Adipose tissue (tissue), 3 donors: ENCODE data around the gene FADS1. TPM values are rescaled to one million over a fixed set of nuclear protein-coding genes. Genes with fewer than 3 reads are reported as not detected.
A peak's percentile ranks its signal among the peaks of the same experiment; 100 is the strongest.

ENCODE experiments used
- H3K27ac ChIP-seq: one replicate; pipeline ENCODE4 v1.5.1; 2013; ENCODE audit warnings: low read depth, low read length
- WGBS, 3 donors: extraction: QIAGEN DNeasy Blood & Tissue Kit; methylation state at CpG; one replicate each; pipeline ENCODE4 v1.1.7; 2013; 5-methylcytosine and 5-hydroxymethylcytosine counted together
- polyA plus RNA-seq, 3 donors: library from polyadenylated mRNA; stranded (reverse); fragments of 200-250 nt; gene quantifications; one replicate each; pipeline ENCODE4 v1.2.3, GENCODE V29; 2013
- donor health status: healthy with polysubstance abuse.
- donor health status: Bipolar disorder and iron deficiency.
- donor health status: healthy.

The FADS1 gene
- polyA plus RNA-seq, 3 donors = 5.9 to 33.6 (median 29.6) TPM

DNA sequence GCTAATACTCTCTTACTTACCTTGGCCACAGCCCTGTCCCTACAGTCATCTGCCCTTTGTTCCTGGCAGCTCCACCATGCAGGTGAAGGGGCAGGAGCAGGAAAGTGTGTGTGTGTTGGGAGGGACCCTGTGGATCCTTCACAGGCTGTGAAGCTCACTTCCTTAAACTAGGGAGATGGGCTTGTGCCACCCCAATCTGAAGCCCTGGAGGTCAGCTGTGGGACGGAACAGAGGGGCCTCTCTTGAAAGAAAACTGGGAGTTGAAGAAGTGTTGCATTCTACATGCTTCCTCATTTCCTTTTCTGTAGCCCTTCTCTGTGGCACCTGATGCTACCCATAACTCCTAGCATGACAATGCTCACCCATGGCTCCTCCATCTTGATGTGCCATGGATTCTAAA, 11.7 kb downstream of the FADS1 start:
- H3K27ac ChIP-seq = no peak overlapping the region
- WGBS, 3 donors = 71 to 100% (median 72%) methylated on average over 1 of the region's 1 CpG

DNA sequence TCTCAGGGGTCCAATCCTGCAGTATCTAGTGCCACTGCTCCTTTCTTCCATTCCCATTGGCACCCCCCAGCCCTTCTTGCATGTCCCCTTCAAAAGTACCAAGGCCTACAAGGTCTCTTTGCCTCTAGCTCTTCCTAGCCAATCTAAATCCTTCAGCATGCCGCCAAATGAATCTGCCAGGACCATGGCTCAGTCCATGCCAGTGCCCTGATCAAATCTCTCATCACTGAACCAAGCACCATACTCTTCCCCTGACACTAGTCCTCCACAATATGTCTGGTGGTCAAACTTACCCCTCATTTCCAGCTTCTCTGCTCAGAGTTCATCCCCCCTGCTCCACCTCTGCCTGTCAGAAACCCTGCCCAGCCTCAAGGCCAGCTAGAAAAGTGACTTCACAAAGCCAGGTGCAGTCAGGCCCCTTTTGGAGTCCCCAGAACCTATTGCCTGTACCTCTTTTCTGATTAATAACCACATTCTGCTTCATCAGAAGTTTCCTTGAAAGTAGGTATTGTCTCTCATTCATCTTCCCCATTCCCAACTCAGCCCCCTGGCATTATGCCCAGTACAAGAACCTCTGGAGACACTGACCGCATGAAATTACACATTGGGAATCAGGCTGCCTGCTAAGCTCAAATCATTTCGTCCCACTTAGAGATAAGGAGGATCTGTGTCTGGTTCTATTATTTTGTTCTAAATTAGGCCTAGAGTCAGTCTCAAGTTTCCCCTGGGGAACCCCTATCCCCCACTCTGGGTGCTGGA, 12.7 kb downstream of the FADS1 start:
- H3K27ac ChIP-seq = no peak overlapping the region
- WGBS, 3 donors = 66 to 77% (median 71%) methylated on average over 3 of the region's 3 CpGs

DNA sequence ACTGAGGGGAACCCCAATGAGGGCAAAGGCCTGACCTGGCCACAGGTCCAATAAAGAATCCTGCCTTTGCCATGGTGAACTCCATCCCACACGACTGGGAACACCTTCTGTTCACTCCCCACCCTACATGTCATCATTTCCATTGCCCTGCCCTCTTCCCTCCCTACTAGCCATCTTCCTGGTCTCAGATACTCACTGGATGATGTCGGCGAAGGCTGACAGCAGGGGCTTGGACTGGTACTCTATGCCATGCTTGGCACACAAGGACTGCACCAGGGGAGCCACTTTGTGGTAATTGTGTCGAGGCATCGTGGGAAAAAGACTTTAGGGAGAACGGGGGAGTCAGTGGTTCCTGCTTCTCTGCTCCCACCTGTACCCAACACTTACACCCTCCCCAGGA, 14.2 kb downstream of the FADS1 start:
- no peak overlapping the region for H3K27ac ChIP-seq
- 90 to 92% (median 91%) methylated on average over 6 of the region's 6 CpGs for WGBS, 3 donors

DNA sequence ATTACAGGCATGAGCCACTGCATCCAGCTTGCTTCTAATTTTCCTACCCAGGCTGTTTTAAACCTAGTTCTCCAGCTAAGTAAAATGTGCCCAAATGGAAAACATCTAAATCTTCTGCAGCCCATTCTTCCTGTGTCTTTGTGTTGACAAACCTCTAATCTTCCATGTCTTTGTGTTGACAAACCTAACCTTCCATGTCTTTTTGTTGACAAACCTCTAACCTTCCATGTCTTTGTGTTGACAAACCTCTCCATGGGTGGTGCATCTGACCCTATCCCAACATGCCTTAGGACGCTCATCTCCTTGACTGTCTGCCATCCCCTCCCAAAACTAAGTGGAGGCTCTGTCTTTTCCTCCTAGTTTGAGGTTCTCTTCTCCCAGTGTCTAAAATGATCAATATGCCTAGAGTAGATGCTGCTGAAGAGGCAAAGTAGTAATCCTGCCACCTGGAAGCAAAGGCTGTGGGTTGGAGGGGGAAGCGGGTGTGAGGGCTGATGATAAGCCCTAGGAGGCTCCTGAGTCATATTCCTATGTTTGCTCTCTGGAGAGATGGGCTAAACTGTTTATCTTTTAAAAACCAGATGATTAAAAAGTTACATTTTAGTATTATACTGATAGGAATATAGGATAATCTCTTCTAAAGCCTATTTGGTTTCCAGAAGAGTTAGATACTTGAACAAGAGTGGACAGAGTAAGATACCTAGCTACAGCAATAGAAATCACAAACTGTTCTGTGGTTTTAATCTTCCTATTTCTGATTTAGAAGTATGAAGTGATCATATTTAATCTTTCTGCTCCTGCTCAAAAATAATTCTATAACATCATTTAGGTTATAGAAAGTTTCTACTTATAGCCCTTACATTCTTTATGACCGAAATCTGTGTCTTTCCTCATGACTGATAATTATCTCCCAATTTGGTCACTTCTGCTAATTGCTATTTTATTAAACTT, 16.2 kb downstream of the FADS1 start:
- 78 to 93% (median 90%) methylated on average over 3 of the region's 3 CpGs for WGBS, 3 donors
- H3K27ac ChIP-seq = no peak overlapping the region

DNA sequence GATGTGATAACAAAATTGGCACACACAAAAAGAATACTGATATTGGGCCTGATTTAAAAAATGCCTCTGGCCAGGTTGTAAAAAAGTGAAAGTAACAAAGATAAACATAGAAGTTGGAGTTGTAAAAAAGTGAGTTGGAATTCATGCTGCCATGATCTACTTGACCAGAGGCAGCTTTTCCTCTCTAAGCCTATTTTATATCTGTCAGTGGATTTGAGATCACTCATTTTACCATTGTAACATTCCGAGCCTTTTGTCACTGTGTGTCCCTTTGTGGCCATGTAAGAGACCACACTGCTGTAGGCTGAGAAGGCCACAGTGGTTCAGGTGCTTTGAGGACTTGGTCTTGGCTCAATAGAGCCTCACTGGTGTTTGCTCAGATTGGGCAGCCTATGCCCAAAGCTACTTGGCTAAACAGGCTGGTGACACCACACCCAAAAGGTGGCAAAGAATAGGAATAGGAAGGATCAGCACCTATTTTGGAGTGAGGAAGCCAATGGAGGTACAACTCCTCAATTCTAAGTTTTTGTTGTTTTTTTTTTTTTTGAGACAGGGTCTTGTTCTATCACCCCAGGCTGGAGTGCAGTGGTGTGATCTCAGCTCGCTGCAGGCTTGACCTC, 17.0 kb downstream of the FADS1 start:
- WGBS, 3 donors = 93 to 97% (median 95%) methylated on average over 2 of the region's 2 CpGs
- H3K27ac ChIP-seq = no peak overlapping the region

DNA sequence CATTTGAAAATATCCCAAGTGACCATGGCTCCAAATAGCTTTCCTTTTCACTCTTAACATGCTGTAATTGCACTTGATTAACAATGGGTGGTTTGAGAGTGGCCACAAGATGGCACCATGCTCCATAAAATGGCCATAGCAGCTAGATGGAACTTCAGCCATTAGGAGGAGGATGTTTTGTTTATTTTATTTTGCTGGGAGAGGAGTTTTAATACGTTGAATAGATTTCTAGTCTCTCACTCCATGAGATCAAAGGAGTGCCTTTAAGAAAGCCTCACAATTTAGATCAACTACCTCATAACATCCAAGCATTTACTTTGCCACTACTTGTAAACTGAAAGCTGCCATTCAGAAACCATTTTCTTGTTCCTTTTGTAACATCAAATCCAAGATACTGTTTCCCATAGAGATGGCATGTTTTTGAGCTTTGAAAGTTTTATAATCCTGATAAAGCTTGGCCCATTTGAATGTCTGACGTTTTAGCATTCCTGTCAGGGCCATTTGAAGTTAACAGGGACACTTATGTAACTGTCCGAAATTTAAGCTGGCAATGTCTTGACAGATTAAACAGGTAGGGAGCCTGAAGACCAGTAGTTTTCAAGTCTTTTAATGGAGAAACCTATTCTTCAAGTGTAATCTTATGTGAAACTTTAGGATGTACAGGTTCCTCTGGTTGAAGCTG, 19.4 kb downstream of the FADS1 start:
- no peak overlapping the region for H3K27ac ChIP-seq
- WGBS, 3 donors = 25 to 44% (median 42%) methylated on average over 3 of the region's 3 CpGs

DNA sequence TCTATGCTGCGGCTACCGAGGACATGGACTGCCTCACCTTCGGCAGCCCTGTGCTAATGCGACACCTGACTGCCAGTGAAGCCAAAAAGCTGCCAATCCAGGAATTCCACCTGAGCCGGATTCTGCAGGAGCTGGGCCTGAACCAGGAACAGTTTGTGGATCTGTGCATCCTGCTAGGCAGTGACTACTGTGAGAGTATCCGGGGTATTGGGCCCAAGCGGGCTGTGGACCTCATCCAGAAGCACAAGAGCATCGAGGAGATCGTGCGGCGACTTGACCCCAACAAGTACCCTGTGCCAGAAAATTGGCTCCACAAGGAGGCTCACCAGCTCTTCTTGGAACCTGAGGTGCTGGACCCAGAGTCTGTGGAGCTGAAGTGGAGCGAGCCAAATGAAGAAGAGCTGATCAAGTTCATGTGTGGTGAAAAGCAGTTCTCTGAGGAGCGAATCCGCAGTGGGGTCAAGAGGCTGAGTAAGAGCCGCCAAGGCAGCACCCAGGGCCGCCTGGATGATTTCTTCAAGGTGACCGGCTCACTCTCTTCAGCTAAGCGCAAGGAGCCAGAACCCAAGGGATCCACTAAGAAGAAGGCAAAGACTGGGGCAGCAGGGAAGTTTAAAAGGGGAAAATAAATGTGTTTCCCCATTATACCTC, 20.8 kb downstream of the FADS1 start:
- WGBS, 3 donors = 86 to 95% (median 94%) methylated on average over 18 of the region's 18 CpGs

DNA sequence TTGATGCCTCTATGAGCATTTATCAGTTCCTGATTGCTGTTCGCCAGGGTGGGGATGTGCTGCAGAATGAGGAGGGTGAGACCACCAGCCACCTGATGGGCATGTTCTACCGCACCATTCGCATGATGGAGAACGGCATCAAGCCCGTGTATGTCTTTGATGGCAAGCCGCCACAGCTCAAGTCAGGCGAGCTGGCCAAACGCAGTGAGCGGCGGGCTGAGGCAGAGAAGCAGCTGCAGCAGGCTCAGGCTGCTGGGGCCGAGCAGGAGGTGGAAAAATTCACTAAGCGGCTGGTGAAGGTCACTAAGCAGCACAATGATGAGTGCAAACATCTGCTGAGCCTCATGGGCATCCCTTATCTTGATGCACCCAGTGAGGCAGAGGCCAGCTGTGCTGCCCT, 21.3 kb downstream of the FADS1 start:
- no peak overlapping the region for H3K27ac ChIP-seq
- WGBS, 3 donors = 76 to 91% (median 88%) methylated on average over 12 of the region's 12 CpGs

More for the DNA sequence above, 20.8 kb downstream of the FADS1 start:
- H3K27ac ChIP-seq = no peak overlapping the region

DNA sequence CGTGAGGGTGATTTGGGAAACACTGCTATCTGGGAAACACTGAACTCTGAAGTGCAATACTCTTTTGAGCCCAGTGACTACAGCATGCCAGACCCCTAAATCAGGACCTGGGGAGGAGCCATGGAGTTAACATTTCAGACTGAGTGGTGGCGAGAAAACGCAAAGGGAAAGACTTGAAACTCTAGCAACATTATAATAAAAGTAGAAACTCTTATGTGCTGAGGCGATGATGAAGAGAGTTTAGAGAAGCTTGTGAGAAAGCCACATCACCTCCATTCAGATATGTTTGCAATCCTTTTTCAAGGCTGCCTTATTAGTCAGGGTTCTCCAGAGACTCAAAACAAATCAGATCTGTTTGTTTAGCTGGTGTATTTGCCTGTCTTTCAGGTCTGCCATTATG, 22.2 kb downstream of the FADS1 start:
- WGBS, 3 donors = 88 to 94% (median 91%) methylated on average over 4 of the region's 4 CpGs

DNA sequence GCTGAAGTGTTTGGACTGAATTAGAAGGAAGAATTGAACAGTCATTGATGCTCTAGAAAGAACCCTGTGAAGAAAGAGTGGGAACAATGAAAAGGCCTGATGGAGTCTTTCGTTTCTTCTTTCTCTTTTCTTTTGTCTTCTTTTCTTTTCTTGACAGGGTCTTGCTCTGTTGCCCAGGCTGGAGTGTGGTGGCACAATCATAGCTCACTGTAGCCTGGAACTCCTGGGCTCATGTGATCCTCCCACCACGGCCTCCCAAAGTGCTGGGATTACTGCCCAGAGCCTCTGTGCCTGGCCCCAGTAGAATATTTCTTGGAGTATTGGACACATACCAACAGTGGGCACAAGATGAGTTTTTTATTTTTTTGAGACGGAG, 23.0 kb downstream of the FADS1 start:
- no peak overlapping the region for H3K27ac ChIP-seq
- WGBS, 3 donors = 60 to 78% (median 61%) methylated on average over 3 of the region's 3 CpGs

More for the DNA sequence above, 22.2 kb downstream of the FADS1 start:
- H3K27ac ChIP-seq = no peak overlapping the region

DNA sequence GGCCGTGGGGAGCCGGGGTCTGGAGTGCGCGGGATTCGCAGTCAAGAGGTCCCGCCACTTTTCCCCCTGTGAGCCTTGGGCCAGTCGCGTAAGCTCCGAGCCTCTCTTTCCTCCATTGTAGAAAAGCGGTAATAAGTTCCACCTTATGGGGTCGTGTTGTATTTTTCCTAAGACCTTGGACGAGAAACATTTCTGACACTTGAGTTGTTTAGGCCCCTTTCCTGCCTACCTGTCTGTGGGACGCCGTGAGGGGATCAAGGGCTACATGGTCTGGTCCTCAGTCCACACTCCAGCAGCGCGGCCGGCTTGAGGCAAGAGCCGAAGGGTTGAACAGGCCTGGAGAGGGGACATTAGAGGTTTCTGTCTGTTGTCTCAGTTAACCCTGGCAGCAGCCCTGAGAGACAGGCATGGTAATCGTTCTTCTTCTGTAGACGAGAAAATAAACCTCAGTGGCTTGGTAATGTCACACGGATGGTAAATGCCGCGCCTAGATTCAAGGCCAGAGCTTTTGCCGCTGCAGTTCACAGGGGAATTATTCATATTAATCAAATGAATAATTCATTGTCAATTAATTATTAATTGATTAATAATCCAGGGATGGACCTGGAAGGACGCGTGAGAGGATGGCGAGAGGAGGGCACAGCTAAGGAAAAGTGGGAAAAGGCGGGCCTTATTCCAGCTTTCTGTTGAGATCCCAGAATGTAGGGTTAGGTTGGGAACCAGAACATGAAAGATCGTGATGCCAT, 23.5 kb downstream of the FADS1 start:
- no peak overlapping the region for H3K27ac ChIP-seq

DNA sequence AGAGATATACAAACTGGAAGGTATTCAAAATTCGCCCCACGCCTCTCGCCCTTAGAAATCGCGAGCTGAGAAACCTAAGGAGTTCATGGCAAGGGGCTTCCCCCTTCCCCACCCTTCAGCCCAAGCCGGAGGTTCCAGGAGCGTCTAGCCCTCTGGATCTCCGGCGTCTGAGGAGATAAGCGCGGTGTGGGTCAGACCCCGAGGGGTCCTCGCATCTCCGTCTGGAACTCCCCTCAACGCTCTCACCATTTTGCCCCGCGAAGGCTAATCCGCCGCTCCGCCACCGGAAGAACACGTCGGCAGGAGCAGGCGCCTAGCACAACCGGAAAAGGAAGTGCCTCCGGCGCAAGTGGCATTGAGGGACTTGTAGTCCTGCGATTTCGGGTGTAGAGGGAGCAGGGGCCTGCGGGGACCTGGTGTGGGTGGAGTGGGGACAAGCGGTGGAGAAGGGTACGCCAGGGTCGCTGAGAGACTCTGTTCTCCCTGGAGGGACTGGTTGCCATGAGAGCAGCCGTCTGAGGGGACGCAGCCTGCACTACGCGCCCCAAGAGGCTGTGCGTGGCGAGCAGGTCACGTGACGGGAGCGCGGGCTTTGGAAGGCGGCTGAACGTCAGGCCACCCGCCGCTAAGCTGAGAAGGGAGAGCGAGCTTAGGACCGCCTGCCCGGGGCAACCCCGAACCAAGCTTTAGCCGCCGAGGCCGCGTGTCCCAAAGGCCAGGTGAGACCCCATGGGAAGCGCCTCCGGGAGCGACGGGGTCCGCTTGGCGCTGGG, 24.3 kb downstream of the FADS1 start, which contains the start of the genes FEN1 and TMEM258:
TSS of gene FEN1 (plus strand) at position 602 of the 773 bp plus-strand sequence. CDS start 2,451 bp downstream, outside the sequence.
TSS of gene TMEM258 (minus strand) at position 290 of the 773 bp plus-strand sequence. CDS start at position 249, 41 bp downstream.
- peak within 1 kb of the TSS; percentile 60 for H3K27ac ChIP-seq
- 0 to 1% (median 0%) methylated on average over 57 to 61 of the region's 61 CpGs for WGBS, 3 donors

More for the DNA sequence above, 23.5 kb downstream of the FADS1 start:
- 4 to 5% (median 4%) methylated on average over 29 of the region's 29 CpGs for WGBS, 3 donors

DNA sequence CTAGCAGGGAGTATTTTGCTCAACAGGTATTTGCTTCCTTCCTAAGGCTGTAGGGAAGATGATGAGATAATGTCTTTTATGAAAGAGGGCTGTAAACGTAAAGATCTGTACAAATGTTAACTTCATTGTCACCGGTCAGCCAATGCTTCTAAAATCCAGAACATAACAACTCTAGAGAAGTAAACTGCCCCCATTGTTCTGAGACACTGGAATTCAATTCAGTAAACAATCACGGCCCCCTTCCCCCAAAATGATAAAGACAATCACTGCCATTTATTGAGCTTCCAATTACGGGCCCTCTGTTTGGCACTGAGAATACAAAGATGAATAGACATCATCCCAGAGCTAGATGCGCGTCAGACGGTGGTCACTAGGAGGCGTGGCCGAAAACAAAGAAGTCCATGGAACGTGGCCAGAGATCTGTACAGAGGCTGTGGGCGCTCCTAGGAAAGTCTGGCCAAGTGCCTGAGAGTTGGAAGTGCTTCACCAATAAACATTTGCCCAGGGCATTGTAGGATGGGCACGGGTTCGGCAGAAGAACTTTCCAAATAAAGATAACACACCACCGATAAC, 25.0 kb downstream of the FADS1 start:
- 3 to 5% (median 4%) methylated on average over 14 of the region's 14 CpGs for WGBS, 3 donors
- no peak overlapping the region for H3K27ac ChIP-seq

DNA sequence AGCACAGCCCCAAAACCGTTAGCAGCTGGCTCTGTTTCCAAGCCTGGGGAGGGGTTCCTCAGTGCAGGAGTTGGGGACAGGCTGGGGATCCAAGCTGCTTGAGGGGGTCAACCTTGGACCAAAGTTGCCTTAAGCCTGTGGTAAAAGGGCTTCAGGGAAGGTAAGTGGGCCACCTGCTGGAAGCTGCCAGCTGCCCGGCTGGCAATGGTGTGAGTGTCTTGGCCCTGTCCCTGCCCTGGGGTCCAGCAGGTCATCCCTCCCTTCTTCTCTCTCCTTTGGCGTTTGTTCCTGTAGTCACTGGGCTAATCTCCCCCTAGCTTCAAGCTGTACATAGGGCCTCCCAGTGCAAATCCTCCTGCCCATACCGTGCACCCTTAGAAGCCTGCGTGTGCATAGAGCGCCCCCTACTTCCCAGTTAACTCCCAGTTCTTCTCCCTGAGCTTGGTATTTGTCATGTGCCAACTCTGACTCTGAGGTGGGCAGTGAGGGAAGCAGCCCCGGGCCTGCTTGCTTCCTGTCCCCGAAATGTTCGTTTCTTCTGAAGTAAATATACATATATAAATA, 28.8 kb downstream of the FADS1 start:
- WGBS, 3 donors = 34 to 57% (median 49%) methylated on average over 9 of the region's 9 CpGs
- no peak overlapping the region for H3K27ac ChIP-seq

DNA sequence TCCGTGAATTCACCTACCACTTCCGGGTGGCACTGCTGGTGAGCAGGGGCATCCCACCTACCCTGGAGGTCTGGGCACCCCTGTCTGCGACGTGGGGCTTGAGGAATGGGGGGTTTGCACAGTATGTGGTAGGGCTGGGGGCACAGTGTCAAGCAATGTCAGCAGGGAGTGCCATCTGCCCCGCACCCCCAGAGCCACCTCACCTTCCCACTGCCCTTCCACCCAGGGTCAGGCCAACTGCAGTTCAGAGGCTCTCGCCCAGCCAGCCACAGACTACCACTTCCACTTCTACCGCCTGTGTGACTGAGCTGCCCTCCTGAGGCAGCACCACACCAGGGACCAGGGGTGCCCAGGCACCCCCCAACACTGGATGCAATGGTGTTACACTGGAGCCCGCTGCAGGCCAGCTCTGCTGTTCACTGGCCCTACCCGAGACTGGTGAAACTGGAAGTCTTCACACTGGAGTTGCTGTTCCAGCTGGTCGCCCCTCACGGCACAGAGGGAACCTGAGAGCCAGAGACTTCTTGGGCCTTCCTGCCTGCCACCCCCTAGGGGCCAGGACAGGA, 30.9 kb downstream of the FADS1 start:
- WGBS, 3 donors = 82 to 94% (median 87%) methylated on average over 11 of the region's 11 CpGs

DNA sequence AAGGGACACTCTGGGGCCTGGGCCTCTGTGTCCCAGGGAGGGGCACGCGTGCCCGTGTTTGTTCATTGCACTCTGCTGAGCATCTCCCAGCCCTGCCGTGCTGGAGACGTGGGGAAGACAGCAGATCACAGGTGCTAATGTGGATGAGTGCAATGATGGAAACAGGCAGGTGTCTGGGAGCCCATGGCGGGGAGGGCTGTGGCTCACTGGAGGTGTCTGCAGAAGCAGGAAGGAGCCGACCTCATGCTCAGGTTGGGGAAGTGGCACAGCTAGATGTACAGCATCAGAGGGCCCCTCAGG, 32.3 kb downstream of the FADS1 start:
- H3K27ac ChIP-seq = no peak overlapping the region
- 76 to 79% (median 78%) methylated on average over 7 of the region's 7 CpGs for WGBS, 3 donors

More for the DNA sequence above, 30.9 kb downstream of the FADS1 start:
- H3K27ac ChIP-seq = no peak overlapping the region
